Stimulated activated CD8-positive, alpha-beta memory T cell treated with anti-CD3 and anti-CD28 coated beads, Interleukin-4, amount 100 ng/mL, for 4 hours (primary cell): ENCODE measurements around the gene TMEM200A.

Experiments
- DNase-seq, 2 donors: peaks; one replicate each; pipeline ENCODE4 v3.0.0-alpha.2; 2020; ENCODE audit warnings: low read depth in 2 of 2, low spot score in 1 of 2

Gene TMEM200A

DNA sequence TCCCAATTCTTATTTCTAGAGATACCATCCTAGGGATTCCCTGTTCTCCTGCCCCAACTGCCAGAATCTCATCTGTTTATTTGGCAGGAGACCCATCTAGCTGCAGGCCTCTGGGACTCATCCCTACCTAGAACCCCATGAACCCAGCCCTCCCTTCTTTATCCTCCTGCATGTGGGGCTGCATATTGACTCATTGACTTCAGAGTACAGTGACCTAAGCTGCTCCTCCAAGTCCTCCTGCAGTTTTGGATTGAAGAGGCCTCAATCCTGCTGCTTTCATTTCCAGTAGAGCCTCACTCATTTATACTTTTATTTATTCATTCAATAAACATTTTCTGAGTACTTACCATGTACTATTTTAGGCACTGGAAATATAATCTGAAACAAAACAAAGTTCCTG lies 11.6 kb downstream of the TMEM200A start:
- DNase-seq, result no peak

DNA sequence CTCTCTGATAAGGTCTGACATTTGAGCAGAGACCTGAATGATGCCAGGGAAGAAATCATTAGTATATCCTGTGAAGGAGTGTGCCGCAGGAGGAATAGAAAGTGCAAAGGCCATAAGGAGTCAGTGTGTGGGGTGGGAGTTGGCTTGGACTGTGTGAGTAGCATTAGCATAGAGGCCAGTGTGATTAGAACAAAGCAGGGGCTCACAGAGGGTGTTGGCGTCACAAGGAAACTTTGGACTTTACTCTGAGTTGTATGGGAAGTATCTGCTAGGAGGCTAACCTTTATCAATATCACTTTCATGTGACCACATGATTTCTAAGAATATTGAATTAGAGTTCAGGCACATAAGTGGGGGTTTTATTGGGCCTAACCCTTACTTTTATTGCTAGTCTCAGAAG lies 12.1 kb downstream of the TMEM200A start:
- DNase-seq, result no peak

DNA sequence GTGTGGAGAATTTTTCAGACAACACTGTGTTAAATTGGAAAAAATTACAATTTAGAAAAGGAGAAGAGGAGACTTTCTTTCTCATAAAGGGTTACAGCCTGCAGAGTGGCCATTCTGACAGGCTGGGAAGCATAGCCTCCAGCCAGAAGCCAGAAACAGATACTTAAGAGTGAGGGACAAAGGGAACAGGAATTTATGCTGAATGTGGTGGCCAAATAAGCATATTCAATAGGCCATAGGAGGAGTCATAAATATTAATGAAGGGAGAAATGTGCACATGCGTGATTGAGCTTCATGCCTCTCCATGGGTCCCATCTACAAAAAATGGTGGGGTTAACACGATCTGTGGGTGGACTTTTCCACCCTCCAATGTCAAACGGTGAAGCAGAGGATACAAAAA lies 13.4 kb downstream of the TMEM200A start:
- DNase-seq, result no peak

DNA sequence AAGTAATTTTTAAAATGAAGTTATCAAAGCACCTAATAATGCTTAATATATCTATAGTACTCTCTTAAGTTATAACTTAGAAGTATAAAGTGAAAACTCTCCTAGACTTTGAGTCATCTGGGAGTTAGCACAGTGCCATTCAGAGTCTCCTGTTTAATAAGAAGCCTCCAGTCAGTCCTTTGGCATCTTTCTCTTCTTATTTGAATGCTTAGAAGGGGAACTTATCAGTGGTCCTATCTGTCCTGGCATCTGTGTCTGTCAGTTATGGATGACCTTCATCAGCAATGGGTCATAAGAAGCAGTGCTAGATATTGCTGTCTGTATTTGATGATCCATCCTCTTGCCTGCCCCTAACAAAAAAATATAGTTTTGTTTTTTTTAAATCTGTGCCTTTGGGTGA lies 15.2 kb downstream of the TMEM200A start:
- DNase-seq, result no peak

DNA sequence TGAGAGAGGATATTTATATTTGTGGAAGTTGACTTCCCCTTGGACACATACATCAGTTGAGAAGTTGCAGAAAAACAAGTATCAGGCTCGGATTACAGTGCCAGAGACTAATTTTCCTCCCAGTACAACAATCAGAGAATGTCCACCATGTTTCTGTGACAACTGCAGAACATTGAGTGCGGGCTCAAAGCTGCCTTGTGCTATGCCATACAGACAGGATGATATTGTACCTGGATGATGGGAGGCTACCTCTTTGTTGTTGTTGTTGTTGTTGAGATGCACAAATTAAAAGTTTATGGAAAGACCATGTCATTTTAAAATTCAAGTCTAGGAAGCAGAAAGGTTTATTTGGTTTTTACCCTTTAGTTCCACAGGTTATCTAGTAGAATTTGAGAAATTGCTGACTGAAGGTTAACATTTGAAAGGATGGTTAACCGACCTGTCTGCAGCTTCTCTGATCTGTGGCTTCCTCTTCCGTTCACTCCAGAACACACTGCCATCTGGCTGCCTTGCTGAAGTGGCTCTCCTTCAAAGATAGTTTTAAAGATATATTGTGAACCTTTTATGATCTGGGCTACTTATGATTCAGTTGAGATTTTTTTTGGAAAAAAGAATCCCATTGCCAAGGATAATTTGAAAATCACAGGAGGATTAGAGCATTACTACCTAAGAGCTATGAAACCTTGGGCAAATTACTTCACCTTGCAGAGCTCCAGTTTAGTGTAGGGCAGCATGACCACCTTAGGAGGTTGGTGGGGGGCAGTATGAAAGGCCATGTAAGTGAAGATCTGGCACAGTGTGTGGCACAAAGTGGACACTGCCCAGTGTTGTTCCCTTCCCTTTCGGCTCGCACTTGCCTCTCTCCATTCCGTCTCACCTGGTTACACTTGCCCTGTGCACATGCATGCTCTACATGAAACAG lies 15.9 kb downstream of the TMEM200A start:
- no peak for DNase-seq

DNA sequence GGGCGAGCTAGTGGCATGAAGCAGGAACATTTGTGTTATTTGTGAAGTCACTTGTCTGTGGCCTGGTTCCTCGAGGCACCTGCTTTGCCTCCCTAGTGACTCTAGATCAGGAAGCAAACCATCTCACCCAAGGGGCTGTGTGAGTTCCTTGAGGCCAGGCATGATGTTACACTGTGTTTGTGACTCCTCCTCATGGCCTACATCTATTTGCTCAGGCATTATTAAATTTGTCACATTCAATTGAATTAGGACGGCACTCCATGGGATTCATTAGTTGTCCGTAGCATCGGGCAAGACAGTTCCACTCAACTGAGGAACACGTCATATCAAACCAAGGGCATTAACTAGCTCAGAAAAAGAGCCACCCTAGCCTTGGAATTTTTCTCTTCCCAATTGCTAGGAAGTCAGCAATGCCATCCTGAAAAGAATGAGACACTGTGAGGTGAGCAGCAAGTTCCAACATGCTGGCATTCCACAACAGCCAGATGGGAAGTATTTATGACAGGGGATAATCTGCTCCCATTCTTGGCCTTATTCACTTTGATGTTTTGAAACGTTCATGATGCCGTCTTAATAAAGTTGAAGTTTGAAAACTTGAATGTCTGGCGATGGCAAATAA lies 17.2 kb downstream of the TMEM200A start:
- DNase-seq, result no peak

DNA sequence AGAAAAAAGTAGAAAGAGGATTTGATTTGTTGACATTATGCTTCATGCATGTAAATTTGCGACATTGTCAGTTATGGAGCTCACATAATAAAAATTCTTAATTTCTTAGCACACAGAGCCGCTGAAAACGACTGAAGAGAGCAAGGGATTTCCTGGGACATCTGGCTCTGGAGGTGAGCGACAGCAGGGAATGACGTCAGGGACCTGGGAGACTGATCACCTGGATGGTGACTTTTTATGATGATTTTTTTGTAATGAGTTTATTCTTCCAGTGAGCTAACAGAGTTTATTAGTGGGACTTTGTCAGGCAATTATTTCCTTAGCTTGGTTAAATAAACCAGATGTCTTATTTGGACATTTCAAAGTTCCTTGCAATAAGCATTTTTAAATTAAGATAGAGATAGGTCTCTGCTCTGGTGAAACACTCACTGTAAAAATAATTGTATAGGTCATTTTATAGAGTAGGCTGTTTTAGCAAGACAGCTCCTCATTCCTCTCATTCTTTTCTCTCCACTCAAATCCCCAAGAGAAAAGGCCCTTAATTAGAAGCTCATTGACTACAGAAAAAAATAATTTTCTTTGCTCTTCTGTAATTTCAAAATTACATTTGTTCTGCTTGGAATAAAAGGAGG lies 19.4 kb downstream of the TMEM200A start:
- DNase-seq, result no peak

DNA sequence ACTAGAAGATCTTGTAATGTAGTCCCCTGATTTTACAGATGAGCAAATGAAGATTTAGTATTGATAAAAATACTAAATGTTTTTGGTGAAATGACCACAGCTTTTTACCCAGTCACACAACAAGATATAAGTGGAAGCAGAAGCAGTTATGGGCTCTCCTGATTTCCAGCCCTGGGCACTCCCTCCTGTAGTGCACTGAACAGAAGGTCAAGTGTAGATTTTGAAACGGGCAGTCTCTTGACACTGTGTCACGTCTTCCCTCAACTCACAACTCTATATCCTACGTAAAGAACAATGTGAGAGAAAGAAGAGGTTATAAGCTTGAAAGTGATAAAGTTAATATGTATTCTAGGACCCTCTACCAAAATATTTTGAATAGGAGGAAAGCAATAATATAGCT lies 23.3 kb downstream of the TMEM200A start:
- DNase-seq, result no peak

DNA sequence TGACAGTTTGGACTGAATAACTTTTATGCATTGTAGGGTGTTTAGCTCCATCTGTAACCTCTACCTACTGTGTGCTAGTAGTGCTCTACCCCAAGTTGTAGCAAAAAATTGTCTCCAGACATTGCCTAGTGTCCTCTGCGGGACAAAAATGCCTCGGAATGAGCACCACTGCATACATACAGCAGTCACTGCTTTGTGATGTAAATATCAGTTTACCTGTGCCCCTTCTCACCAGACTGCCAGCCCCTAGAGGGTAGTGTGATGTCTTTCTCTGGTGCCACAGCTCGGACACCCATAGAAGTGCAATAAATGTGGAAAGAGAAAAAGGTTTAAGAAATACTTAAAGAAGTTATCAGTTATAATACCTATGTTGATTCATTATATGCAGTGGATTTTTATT lies 25.1 kb downstream of the TMEM200A start:
- DNase-seq, result no peak

DNA sequence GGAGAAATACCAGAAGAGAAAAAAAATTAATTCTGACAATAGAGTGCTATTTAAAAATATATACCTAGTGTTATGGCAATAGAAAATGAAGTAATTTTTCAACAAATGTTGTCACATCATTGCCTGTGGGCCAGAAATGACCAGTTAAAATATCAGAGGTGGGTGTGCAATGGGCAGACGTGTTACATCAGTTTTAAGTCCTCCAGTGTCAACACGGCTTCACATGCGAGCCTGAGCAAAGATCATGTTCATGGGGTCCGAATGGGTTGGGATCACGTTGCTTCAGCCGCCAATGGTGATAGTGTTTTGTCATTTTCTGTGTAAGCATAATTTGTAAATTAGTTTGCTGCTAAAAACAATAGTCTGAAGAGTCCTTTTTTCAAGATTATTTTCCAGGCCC lies 27.5 kb downstream of the TMEM200A start:
- no peak for DNase-seq

DNA sequence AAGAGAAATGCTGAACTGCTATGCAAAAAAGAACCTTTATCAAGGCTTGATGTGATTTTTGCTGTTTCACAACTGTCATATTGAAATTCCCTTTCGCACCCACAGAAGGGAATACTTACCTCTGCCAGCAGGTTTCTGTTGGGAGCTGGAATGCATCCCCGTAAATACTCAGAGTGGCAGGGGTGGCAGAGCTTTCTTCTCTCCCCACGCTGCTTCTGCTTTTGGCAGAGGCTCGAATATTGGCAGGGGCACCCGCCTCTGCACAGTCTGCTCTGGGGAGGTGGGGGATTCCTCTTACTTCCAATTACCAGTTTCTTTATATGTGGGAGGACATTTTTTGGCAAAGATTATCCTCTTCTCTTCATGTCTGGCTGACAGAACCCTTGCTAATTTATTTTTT lies 28.4 kb downstream of the TMEM200A start:
- DNase-seq, result no peak

DNA sequence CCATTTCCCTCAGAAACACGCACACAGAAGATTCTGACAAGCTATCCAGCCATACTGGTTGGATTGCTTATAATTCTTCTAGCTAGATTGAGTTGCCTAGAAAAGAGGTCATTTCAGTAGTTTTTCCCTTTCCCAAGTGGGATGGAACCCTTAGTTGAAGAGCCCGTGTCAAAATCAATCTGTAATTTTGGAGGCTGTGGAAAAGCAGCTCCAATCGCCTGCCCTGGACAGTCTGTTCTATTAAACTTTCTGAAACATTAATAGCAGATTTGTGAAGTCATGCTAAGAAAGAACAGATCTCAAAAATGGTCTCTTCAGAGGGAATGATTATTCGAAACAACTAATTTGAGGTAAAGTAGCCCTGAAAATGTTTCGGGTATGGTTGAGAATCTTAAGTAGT lies 29.3 kb downstream of the TMEM200A start:
- no peak for DNase-seq

DNA sequence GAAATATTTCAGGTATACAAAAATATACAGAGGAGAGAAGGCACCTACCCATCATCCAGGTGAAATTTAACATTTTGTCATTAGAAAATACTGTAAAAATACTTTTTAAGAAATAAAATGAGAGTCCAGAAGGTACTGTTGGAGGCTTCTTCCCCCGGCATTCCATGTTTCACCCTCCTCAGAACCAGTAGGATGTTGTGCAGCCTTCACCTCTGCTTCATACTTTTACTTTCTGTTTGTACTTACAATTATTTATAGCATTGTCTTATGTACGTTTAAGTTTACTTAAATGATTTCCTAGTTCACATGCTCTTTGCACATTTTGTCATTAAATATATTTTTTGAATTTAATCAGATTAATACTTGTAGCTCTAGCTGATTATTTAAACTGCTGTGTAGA lies 30.9 kb downstream of the TMEM200A start:
- no peak for DNase-seq

DNA sequence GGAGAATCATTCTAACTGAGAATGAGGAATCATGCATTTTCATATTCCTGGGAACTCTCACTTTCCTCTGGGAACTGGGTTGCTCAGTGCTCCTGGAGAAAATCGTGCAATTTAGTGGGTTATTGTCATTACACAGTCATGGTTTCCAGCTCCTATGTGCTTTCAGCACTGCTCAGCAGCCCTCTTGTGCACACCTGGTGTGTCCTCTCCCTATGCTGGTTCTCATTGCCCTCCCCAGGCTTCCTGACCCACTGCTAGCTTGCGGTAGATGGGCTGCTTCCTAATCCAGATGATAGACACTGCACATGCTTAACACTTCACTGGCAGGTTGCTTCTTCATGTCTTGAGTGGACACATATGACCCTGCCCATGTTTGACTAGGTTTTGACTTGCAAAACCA lies 39.7 kb downstream of the TMEM200A start:
- DNase-seq, result no peak

DNA sequence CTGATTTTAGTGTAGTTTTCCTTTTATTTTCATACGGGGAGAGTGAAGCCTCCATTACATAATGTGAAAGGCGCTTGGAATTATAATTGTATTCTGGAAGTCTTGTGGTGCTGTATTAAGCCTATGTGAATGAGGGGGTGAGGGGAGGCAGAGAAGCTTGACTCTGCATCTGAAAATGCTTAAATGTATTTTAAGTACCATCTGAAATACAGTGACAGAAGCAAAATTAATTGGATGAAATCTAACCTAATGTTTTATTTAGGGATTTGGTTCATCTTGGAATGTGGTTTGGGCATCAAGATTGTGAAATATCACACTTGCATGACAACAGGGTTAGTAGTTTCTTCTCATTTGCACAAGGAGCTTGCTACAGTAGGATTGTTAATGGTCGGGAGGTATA lies 41.2 kb downstream of the TMEM200A start:
- no peak for DNase-seq

DNA sequence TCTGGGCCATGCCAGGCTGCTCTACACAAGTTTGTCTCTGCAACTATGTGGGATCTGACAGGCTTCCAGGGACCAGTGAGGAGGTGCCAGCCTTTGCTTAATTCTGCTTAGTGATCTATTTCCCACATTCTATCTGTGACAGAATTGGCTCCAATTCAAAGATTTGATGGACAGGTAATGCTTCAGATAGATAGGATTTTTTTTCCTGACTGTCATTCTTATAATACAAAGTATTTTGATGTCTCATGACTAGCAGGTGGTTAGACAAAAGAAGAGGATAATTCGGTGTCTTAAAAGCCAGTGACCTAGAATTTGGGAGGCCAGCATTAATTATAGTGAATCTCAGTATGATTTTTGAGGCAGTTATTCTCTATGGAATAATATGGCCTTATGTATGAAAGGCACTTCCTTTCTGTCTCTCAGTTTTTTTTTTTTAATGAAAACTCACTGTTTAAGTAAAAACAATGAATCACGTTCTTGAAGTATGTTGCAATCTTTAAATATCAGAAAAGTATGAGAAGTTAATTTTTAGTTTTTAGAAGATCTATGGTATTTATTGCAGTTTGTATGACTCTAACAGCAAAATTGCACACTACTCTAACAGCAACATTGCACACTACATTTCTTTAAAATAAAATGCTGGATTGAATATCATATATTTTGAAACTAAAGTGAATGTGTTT lies 43.7 kb downstream of the TMEM200A start:
- DNase-seq, result no peak

DNA sequence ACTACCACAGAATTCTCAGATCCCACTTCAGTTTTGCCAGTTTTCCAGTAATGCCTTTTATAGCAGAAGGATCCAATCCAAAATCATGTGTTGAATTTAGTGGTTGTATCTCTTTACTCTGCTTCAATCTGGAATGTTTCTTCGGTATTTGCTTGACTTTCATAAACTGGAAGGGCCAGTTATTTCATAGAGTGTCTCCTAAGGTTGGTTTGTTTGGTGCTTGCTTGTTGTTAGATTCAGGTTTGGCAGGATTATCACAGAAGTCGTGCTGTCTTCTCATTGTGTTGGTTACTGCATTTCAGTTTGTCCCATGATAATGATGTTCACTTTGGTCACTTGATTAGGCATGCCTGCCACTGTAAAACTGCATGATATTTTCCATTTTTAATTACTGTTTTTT lies 45.7 kb downstream of the TMEM200A start:
- DNase-seq, result no peak

DNA sequence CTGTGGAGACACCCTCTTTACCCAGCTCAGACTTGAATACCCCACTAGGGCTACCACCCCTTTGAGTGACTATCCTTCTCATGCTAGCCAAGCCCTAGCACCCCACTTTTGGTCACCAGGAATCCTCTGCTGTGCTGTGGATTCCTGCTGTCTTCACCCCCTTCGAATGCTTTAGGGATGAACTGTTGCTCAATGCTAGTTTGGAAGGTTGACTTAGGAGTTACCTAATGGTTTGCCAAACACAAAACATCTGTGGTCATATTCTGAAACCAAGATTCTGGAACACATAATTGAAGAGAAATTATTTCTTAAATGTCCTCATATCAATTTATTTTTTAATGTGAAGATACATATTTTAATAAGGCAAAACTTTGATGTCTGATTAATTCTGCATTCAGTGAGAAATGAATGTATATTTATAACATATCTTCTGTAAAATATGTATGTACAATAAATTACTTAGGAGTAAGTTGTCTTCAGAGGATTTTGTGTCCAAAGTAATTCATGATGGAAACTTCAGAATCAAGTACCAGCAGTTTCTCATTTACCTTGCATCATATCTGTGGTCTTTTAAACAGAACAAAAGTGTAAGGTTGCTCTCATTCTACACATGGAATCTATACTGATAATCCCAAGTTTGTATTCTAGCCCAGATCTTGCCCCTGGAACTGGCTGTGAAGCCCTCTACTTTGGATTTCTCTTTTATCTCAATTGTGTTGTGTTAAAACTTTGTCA lies 46.9 kb downstream of the TMEM200A start:
- no peak for DNase-seq

DNA sequence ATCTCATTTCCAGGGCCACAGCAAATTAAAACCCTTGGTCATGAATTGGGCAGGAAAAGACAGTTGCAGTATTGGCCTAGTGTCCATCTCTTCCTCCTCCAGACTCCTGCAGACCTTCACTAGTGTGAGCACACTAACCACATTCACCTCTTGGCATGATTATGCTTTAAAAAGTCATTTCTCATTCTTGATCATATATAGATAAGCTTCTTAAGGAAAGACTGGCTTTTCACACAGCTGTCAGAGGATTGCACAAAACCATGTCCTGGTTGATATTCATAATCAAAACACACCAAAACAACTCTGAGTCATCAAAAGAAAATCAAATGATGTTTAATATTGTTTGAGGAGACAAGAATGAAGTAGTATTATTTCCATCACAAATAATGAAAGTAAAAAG lies 52.1 kb downstream of the TMEM200A start:
- no peak for DNase-seq

DNA sequence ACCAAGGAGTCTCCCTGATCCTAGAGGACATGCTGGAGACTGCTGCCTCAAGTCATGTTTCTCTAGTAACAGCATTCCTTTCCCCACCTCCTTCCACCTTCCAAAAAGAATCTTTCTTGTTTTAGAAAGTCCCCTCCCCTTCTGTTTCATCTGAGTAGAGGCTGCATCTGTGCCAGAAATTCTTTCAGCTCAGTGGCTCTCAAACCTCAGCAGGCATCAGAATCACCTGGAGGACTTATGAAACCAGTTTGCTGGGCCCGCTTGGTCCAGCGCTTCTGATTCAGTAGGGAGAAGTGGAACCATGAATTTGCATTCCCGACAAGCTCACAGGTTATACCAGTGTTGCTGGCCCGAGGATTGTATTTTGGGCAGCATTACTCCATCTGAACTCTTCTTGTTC lies 55.1 kb downstream of the TMEM200A start:
- DNase-seq, result no peak

DNA sequence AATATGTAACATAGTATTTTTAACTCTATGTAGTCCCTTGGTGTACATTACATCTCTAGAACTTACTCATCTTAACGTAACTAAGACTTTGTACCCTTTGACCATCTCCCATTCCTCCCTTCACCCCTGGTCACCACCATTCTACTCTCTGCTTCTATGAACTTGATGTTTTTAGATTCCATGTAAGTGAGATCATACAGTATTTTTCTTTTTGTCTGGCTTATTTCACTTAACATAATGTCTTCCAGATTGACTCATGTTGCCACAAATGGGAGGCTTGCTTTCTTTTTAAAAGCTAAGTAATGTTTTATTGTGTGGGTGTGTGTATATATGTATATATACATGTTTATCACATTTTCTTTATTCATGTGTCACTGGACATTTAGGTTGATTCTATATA lies 55.8 kb downstream of the TMEM200A start:
- no peak for DNase-seq
